Measurements from ENCODE around the gene BARHL1.

The BARHL1 gene

GRCh38 chr9:132582276-132582785 is at the start of gene BARHL1:
BARHL1 (plus strand) TSS chr9:132582606; CDS start chr9:132582798, 192 bp downstream.
- peaks cover 9 to 96% of the 10 kb centered on the region in 2 donors for H3K27me3 ChIP-seq
- no peak for DNase-seq
- H3K4me3 ChIP-seq = peak within 1 kb of the TSS in 1 of 2 donors; percentile 34
- no peaks in the 10 kb centered on the region for H3K9me3 ChIP-seq
- H3K36me3 ChIP-seq = no peaks in the 10 kb centered on the region
- intact Hi-C loops (cut with DNase I; ENCODE audit: low total_unique reads) = no loop called here
- H3K27ac ChIP-seq = no peak within 1 kb of the TSS
- peaks cover 0 to 29% (median 7%) of the 10 kb centered on the region in 4 donors for H3K4me1 ChIP-seq
- TF ChIP-seq CTCF (IDR thresholded peaks at IDR 0.05) = no peak

- no peaks in the 10 kb centered on the region for H3K4me1 ChIP-seq
- intact Hi-C loops (cut with DNase I; ENCODE audit: low total_unique reads) = no loop called here
- peaks cover 0 to 37% of the 10 kb centered on the region in 2 donors for H3K27me3 ChIP-seq
- H3K9me3 ChIP-seq = peaks cover 0 to 25% (median 5%) of the 10 kb centered on the region in 3 donors
- DNase-seq = no peak
- H3K36me3 ChIP-seq = no peaks in the 10 kb centered on the region
- no peak overlapping the region for H3K27ac ChIP-seq
- TF ChIP-seq CTCF (IDR thresholded peaks at IDR 0.05) = no peak
- H3K4me3 ChIP-seq = no peak overlapping the region
Measured at GRCh38 chr9:132534832-132535231, 47.6 kb upstream of the BARHL1 start.

- intact Hi-C loops (cut with DNase I; ENCODE audit: low total_unique reads) = no loop called here
- no peak overlapping the region for H3K27ac ChIP-seq
- H3K27me3 ChIP-seq = peaks cover 0 to 36% of the 10 kb centered on the region in 2 donors
- peaks cover 0 to 25% (median 5%) of the 10 kb centered on the region in 3 donors for H3K9me3 ChIP-seq
- no peak overlapping the region for H3K4me3 ChIP-seq
- no peaks in the 10 kb centered on the region for H3K4me1 ChIP-seq
- no peaks in the 10 kb centered on the region for H3K36me3 ChIP-seq
- TF ChIP-seq CTCF (IDR thresholded peaks at IDR 0.05) = no peak
- no peak for DNase-seq
Measured at GRCh38 chr9:132536124-132536523, 46.3 kb upstream of the BARHL1 start.

GRCh38 chr9:132537352-132537751 is 45.1 kb upstream of the BARHL1 start:
- H3K4me3 ChIP-seq = no peak overlapping the region
- H3K4me1 ChIP-seq = no peaks in the 10 kb centered on the region
- intact Hi-C loops (cut with DNase I; ENCODE audit: low total_unique reads) = no loop called here
- DNase-seq = no peak
- H3K27me3 ChIP-seq = peaks cover 0 to 24% of the 10 kb centered on the region in 2 donors
- H3K27ac ChIP-seq = no peak overlapping the region
- no peaks in the 10 kb centered on the region for H3K36me3 ChIP-seq
- H3K9me3 ChIP-seq = peaks cover 0 to 24% (median 5%) of the 10 kb centered on the region in 3 donors
- TF ChIP-seq CTCF (IDR thresholded peaks at IDR 0.05) = no peak

GRCh38 chr9:132538071-132538470 is 44.3 kb upstream of the BARHL1 start:
- Histone ChIP-seq H3K4me1 (no peaks in the 10 kb centered on the region), H3K27ac (no peak overlapping the region), H3K36me3 (no peaks in the 10 kb centered on the region), H3K27me3 (peaks cover 0 to 24% of the 10 kb centered on the region in 2 donors), H3K4me3 (no peak overlapping the region), H3K9me3 (peaks cover 0 to 17% (median 5%) of the 10 kb centered on the region in 3 donors)
- TF ChIP-seq CTCF (IDR thresholded peaks at IDR 0.05) = no peak
- intact Hi-C loops (cut with DNase I; ENCODE audit: low total_unique reads) = no loop called here
- no peak for DNase-seq

- no peak for TF ChIP-seq CTCF (IDR thresholded peaks at IDR 0.05)
- DNase-seq = no peak
- Histone ChIP-seq H3K4me1 (no peaks in the 10 kb centered on the region), H3K36me3 (no peaks in the 10 kb centered on the region), H3K27me3 (peaks cover 0 to 24% of the 10 kb centered on the region in 2 donors), H3K27ac (no peak overlapping the region), H3K9me3 (peaks cover 0 to 15% (median 5%) of the 10 kb centered on the region in 3 donors), H3K4me3 (no peak overlapping the region)
- intact Hi-C loops (cut with DNase I; ENCODE audit: low total_unique reads) = no loop called here
Measured at GRCh38 chr9:132539096-132539495, 43.3 kb upstream of the BARHL1 start.

All from tibial artery (tissue), 4 donors.